ENCODE data around the gene SETD2.

DNA sequence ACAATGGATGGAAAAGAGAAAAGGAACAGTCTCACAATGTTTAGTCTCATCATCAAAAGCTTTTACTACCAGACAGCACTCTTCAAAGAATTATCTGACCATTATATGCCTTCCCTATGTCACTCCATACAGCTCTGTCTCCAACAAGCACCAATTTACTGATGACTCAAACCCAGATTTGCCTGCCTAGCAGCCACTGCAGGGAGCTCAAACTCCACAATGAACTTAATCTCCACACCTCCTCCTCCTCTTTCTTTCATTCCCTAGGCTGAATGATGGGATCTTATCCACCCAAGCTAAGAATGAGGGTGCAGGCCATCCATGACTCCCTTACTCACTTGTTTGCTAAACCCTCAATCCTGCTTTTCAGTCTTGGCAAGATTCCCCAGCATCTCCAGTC, 139.0 kb downstream of the SETD2 start:
- TF ChIP-seq, protein P1, sequence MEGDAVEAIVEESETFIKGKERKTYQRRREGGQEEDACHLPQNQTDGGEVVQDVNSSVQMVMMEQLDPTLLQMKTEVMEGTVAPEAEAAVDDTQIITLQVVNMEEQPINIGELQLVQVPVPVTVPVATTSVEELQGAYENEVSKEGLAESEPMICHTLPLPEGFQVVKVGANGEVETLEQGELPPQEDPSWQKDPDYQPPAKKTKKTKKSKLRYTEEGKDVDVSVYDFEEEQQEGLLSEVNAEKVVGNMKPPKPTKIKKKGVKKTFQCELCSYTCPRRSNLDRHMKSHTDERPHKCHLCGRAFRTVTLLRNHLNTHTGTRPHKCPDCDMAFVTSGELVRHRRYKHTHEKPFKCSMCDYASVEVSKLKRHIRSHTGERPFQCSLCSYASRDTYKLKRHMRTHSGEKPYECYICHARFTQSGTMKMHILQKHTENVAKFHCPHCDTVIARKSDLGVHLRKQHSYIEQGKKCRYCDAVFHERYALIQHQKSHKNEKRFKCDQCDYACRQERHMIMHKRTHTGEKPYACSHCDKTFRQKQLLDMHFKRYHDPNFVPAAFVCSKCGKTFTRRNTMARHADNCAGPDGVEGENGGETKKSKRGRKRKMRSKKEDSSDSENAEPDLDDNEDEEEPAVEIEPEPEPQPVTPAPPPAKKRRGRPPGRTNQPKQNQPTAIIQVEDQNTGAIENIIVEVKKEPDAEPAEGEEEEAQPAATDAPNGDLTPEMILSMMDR (IDR thresholded peaks at IDR 0.05; ENCODE audit: low read depth, low read length): no peak; the same call in 1 of the 2 replicates
- TF ChIP-seq EZH2phosphoT487 (IDR thresholded peaks at IDR 0.05; ENCODE audit: low read depth): no peak
